ENCODE measurements around the gene BPIFB4. TPM values are rescaled to one million over a fixed set of nuclear protein-coding genes. Genes with fewer than 3 reads are reported as not detected.

BPIFB4 gene
- total RNA-seq (not detected in 2 replicates), polyA plus RNA-seq (not detected in 2 replicates), polyA minus RNA-seq (not detected in 2 replicates)
- not detected for total RNA-seq (2013)

- H3K27ac Mint-ChIP-seq, result no peak within 1 kb of the TSS
- Histone ChIP-seq H3K4me2 (replicated peaks; ENCODE audit: low read depth, low read length, poor library complexity, severe bottlenecking) (no peak within 1 kb of the TSS), H3K9ac (ENCODE audit: low read length) (no peak within 1 kb of the TSS), H3K4me3 (ENCODE audit: control extremely low read depth in 1 of 5, extremely low read depth in 1 of 5, insufficient read depth in 1 of 5, low read depth in 2 of 5, low read length in 4 of 5) (no peak within 1 kb of the TSS), H3K27me3 (replicated peaks in 1 of 4; ENCODE audit: control extremely low read depth in 1 of 4, control insufficient read depth in 3 of 4, insufficient read depth in 4 of 4, low read length in 3 of 4) (peaks cover 0 to 4% (median 0%) of the 10 kb centered on the region in 4 experiments), H3K36me3 (replicated peaks in 1 of 2; ENCODE audit: control extremely low read depth in 1 of 2, control insufficient read depth in 1 of 2, extremely low read depth in 1 of 2, insufficient read depth in 2 of 2, low read length in 1 of 2) (no peaks in the 10 kb centered on the region), H4K20me1 (ENCODE audit: control insufficient read depth, insufficient read depth, low read length, poor library complexity, severe bottlenecking) (no peaks in the 10 kb centered on the region), H3K4me1 (ENCODE audit: control insufficient read depth in 2 of 2, insufficient read depth in 2 of 2, low read length in 2 of 2) (no peaks in the 10 kb centered on the region), H3K9me3 (ENCODE audit: control extremely low read depth in 1 of 3, control insufficient read depth in 2 of 3, insufficient read depth in 1 of 3, low read length in 2 of 3) (no peaks in the 10 kb centered on the region), H3K79me2 (ENCODE audit: control insufficient read depth, insufficient read depth, low read length) (no peaks in the 10 kb centered on the region), H2AFZ (ENCODE audit: insufficient read depth, low read depth, low read length, poor library complexity, severe bottlenecking) (no peak within 1 kb of the TSS), H3K27ac (ENCODE audit: low read length in 2 of 2) (no peak within 1 kb of the TSS)
- H3K4me3 Mint-ChIP-seq, result no peak within 1 kb of the TSS
- H3K27me3 Mint-ChIP-seq, result peaks cover 8% of the 10 kb centered on the region
- ATAC-seq (ENCODE audit: low read depth) (no peak), DNase-seq (no peak)
- H3K4me1 Mint-ChIP-seq, result no peaks in the 10 kb centered on the region
- ChIA-PET CTCF (no interaction called here), POLR2A (no interaction called here)
- no peak for TF ChIP-seq CTCF (IDR thresholded peaks at IDR 0.05)
- TF ChIP-seq EZH2 (IDR thresholded peaks at IDR 0.05; ENCODE audit: borderline replicate concordance, insufficient read depth, low read depth, low read length, poor library complexity, severe bottlenecking), result no peak
- WGBS (ENCODE audit: insufficient coverage), result 97% methylated on average over 2 of the region's 2 CpGs
- no peaks in the 10 kb centered on the region for H3K9me3 Mint-ChIP-seq (ENCODE audit: insufficient read depth)
- intact Hi-C loops (cut with micrococcal nuclease), result no loop called here
Observed at GRCh38 chr20:33079259-33079658, at the start of gene BPIFB4. TSS of gene BPIFB4 (plus strand) at chr20:33079643. CDS start at chr20:33081527, 1,884 bp downstream.

DNA sequence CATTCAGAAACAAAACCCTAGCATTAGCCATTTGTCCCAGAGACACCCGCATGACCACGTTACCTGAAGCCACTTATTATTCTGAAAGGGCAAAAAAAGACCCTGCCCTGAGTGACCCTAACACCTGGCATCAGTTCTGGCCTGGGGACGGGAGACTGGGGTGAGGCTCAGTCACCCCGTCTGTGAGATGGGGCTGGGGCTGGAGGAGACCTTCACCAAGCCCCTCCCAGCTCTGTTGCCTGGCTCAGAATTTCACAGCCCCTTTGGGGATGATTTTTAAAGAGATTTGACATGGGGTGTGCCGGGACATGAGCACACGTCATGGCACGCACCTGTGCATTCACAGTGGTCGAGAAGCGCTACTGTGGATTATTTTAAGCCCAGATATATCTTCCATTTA lies 49.4 kb upstream of the BPIFB4 start:
- CTCF ChIA-PET, result no interaction called here
- no peak overlapping the region for H2AFZ ChIP-seq (ENCODE audit: insufficient read depth, low read depth, low read length, poor library complexity, severe bottlenecking)
- 80% methylated on average over 1 of the region's 9 CpGs for WGBS (ENCODE audit: insufficient coverage)

More for the DNA sequence above, 49.4 kb upstream of the BPIFB4 start:
- Mint-ChIP-seq H3K27ac (no peak overlapping the region), H3K4me1 (no peaks in the 10 kb centered on the region), H3K9me3 (ENCODE audit: insufficient read depth) (peaks cover 4% of the 10 kb centered on the region), H3K27me3 (peaks cover 9% of the 10 kb centered on the region), H3K4me3 (no peak overlapping the region)
- Histone ChIP-seq H3K4me1 (ENCODE audit: control insufficient read depth in 2 of 2, insufficient read depth in 2 of 2, low read length in 2 of 2) (no peaks in the 10 kb centered on the region), H3K4me2 (replicated peaks; ENCODE audit: low read depth, low read length, poor library complexity, severe bottlenecking) (no peak overlapping the region), H4K20me1 (ENCODE audit: control insufficient read depth, insufficient read depth, low read length, poor library complexity, severe bottlenecking) (no peaks in the 10 kb centered on the region), H3K9me3 (ENCODE audit: control extremely low read depth in 1 of 3, control insufficient read depth in 2 of 3, insufficient read depth in 1 of 3, low read length in 2 of 3) (peaks cover 0 to 8% (median 4%) of the 10 kb centered on the region in 3 donors), H3K27me3 (replicated peaks in 1 of 4; ENCODE audit: control extremely low read depth in 1 of 4, control insufficient read depth in 3 of 4, insufficient read depth in 4 of 4, low read length in 3 of 4) (peaks cover 0 to 7% (median 0%) of the 10 kb centered on the region in 4 experiments), H3K9ac (ENCODE audit: low read length) (no peak overlapping the region), H3K27ac (ENCODE audit: low read length in 2 of 2) (no peak overlapping the region), H3K36me3 (replicated peaks in 1 of 2; ENCODE audit: control extremely low read depth in 1 of 2, control insufficient read depth in 1 of 2, extremely low read depth in 1 of 2, insufficient read depth in 2 of 2, low read length in 1 of 2) (no peaks in the 10 kb centered on the region), H3K4me3 (ENCODE audit: control extremely low read depth in 1 of 5, extremely low read depth in 1 of 5, insufficient read depth in 1 of 5, low read depth in 2 of 5, low read length in 4 of 5) (no peak overlapping the region), H3K79me2 (ENCODE audit: control insufficient read depth, insufficient read depth, low read length) (no peaks in the 10 kb centered on the region)
- POLR2A ChIA-PET, result no interaction called here
- intact Hi-C loops (cut with micrococcal nuclease), result no loop called here
- TF ChIP-seq EZH2 (IDR thresholded peaks at IDR 0.05; ENCODE audit: borderline replicate concordance, insufficient read depth, low read depth, low read length, poor library complexity, severe bottlenecking) (no peak), CTCF (IDR thresholded peaks at IDR 0.05) (no peak)
- DNase-seq, result no peak
- no peak for ATAC-seq (ENCODE audit: low read depth)
